Stomach (tissue), 9 donors: ENCODE measurements around the gene BABAM2. TPM values are rescaled to one million over a fixed set of nuclear protein-coding genes. Genes with fewer than 3 reads are reported as not detected.
A peak's percentile ranks its signal among the peaks of the same experiment; 100 is the strongest.

Experiments used
- DNase-seq, 2 donors: peaks; one replicate each; pipeline versions ENCODE4 v3.0.0 to v3.0.0-alpha.2; 2013 to 2019
- H3K27ac ChIP-seq, 5 donors: fragments of 200-600 bp in 4 of 5; sonication (generic) in 4 of 5; one replicate each; pipeline ENCODE4 v1.5.1; 2013 to 2019; ENCODE audit warnings: mild to moderate bottlenecking in 1 of 5, moderate library complexity in 1 of 5
- H3K27me3 ChIP-seq, 3 donors: fragments of 200-600 bp; sonication (generic); one replicate each; pipeline ENCODE4 v1.5.1; 2017 to 2019; ENCODE audit warnings: mixed run types in 1 of 3
- H3K36me3 ChIP-seq, 4 donors: fragments of 200-600 bp; sonication (generic); 1 replicate in 3 of 4; 2 replicates in 1 of 4; pipeline ENCODE4 v1.5.1; 2016 to 2019
- H3K4me1 ChIP-seq, 4 donors: fragments of 200-600 bp; sonication (generic); one replicate each; pipeline ENCODE4 v1.5.1; 2016 to 2019
- H3K4me3 ChIP-seq, 4 donors: fragments of 200-600 bp; sonication (generic) in 3 of 4; one replicate each; pipeline ENCODE4 v1.5.1; 2016 to 2019; ENCODE audit warnings: mild to moderate bottlenecking in 1 of 4
- H3K9me3 ChIP-seq, 4 donors: fragments of 200-600 bp; sonication (generic); one replicate each; pipeline ENCODE4 v1.5.1; 2016 to 2019
- EP300 ChIP-seq: sonication (generic); formaldehyde crosslinking; IDR thresholded peaks from one replicate; pipeline ENCODE4 v1.6.1; 2017; ENCODE audit warnings: antibody characterized with exemption
- POLR2A ChIP-seq, 4 donors: fragments of 450-650 bp; IDR thresholded peaks; one replicate each; pipeline ENCODE4 v1.6.1; 2016; ENCODE audit warnings: antibody characterized with exemption in 4 of 4, control low read depth in 2 of 4, mild to moderate bottlenecking in 1 of 4, moderate library complexity in 1 of 4
- POLR2AphosphoS5 ChIP-seq, 3 donors: sonication (generic); formaldehyde crosslinking; IDR thresholded peaks; one replicate each; pipeline ENCODE4 v1.6.1; 2016; ENCODE audit warnings: antibody characterized with exemption in 3 of 3
- WGBS, 5 donors: extraction: QIAGEN DNeasy Blood & Tissue Kit in 3 of 5; methylation state at CpG; one replicate each; pipeline versions ENCODE4 v1.1.5 to v1.1.7; 2013 to 2018; 5-methylcytosine and 5-hydroxymethylcytosine counted together
- intact Hi-C: fragments of 100-400 bp; cut with DNase I; formaldehyde crosslinking; loops from one replicate; pipeline ENCODE4 v1.15.1; 2023; ENCODE audit warnings: low total_unique reads
- polyA plus RNA-seq, 3 donors: library from polyadenylated mRNA; stranded (reverse); fragments of 200-250 nt; gene quantifications; one replicate each; pipeline ENCODE4 v1.2.3, GENCODE V29; 2013
- total RNA-seq, 5 donors: library from RNA; depleted of rRNA; stranded (reverse); fragments of >200 nt; gene quantifications; one replicate each; pipeline versions ENCODE4 v1.1.0 to v1.2.3, GENCODE V29; 2014 to 2016
- TF ChIP-seq, protein P1 (sequence below), 7 experiments: fragments of 450-650 bp in 4 of 7; fragments of 200-600 bp in 3 of 7; sonication (generic) in 3 of 7; IDR thresholded peaks; one replicate each; pipeline ENCODE4 v1.5.1; 2016 to 2019; ENCODE audit warnings: antibody characterized with exemption in 7 of 7, control low read depth in 2 of 7, mild to moderate bottlenecking in 1 of 7
- donor health status: healthy with polysubstance abuse.
- donor health status: Bipolar disorder and iron deficiency.
- donor health status: healthy.

Gene BABAM2
- total and polyA plus RNA-seq, 8 donors = 14.2 to 41.4 (median 22.8) TPM

DNA sequence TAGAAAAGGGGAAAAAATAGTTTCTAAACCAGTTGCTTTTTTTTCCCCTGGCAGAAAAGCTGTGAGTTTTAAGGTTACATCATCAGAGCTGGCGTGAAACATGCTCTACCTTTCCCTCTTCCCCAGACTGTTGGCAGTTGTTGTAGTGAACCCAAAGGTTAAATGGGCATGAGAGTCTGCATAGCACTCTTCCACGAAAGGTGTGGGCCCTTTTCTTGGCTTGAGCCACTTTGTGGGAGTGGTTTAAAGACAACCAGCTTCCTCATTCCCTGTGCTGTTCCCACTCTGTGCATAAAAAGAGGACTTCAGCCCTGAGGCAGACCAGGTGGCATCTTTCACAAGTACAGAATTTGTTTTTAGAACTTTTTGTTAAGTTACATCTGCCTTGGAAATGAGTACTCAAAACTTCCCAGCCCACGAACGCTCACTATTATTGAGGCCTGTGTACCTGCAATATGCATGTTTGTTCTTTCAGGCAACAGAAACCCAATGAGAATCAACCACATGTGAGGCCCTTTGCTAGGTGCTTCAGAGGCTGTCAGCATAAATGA, 243.8 kb downstream of the BABAM2 start:
- H3K27ac ChIP-seq = peak overlapping the region in 4 of 5 donors; percentile 43 to 69 (median 52)

DNA sequence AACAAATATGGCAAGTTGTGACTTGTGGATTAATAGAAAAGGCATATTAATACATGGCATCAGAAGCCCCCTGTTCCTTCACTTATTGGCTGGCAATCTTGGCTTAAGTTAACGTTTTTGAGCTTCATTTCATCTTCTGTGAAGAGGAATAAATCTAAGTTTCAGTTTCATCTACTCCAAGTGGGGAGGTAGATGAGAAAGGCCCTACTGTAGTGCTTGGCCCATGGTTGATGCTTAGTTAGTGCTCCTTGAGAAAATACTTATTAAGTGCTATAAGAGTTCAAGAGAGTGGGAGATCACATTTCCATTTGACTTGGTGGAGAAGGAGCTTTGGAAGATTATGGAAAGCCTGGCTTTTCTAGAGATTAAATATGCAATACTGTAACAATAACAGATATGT, 244.3 kb downstream of the BABAM2 start:
- Histone ChIP-seq H3K27me3 (no peaks in the 10 kb centered on the region), H3K4me3 (no peak overlapping the region), H3K36me3 (no peaks in the 10 kb centered on the region), H3K27ac (peak overlapping the region in 4 of 5 donors; percentile 43 to 69 (median 52)), H3K9me3 (no peaks in the 10 kb centered on the region), H3K4me1 (peaks cover 7 to 43% (median 26%) of the 10 kb centered on the region in 4 donors)
- 26 to 45% (median 43%) methylated on average over 1 of the region's 1 CpG for WGBS, 5 donors
- DNase-seq = no peak
- TF ChIP-seq, protein P1, sequence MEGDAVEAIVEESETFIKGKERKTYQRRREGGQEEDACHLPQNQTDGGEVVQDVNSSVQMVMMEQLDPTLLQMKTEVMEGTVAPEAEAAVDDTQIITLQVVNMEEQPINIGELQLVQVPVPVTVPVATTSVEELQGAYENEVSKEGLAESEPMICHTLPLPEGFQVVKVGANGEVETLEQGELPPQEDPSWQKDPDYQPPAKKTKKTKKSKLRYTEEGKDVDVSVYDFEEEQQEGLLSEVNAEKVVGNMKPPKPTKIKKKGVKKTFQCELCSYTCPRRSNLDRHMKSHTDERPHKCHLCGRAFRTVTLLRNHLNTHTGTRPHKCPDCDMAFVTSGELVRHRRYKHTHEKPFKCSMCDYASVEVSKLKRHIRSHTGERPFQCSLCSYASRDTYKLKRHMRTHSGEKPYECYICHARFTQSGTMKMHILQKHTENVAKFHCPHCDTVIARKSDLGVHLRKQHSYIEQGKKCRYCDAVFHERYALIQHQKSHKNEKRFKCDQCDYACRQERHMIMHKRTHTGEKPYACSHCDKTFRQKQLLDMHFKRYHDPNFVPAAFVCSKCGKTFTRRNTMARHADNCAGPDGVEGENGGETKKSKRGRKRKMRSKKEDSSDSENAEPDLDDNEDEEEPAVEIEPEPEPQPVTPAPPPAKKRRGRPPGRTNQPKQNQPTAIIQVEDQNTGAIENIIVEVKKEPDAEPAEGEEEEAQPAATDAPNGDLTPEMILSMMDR (IDR thresholded peaks at IDR 0.05) = no peak
- intact Hi-C loops = no loop called here

More for the DNA sequence above, 243.8 kb downstream of the BABAM2 start:
- H3K36me3 ChIP-seq = no peaks in the 10 kb centered on the region
- intact Hi-C loops = no loop called here
- H3K9me3 ChIP-seq = no peaks in the 10 kb centered on the region
- TF ChIP-seq, protein P1 (IDR thresholded peaks at IDR 0.05) = no peak
- TF ChIP-seq POLR2AphosphoS5 (IDR thresholded peaks at IDR 0.05) = peak in 1 of 3 donors; percentile 44
- peak; percentile 68 to 69 for DNase-seq
- WGBS, 5 donors = 35 to 45% (median 38%) methylated on average over 4 of the region's 4 CpGs
- H3K4me3 ChIP-seq = no peak overlapping the region
- peaks cover 7 to 43% (median 26%) of the 10 kb centered on the region in 4 donors for H3K4me1 ChIP-seq
- no peaks in the 10 kb centered on the region for H3K27me3 ChIP-seq

DNA sequence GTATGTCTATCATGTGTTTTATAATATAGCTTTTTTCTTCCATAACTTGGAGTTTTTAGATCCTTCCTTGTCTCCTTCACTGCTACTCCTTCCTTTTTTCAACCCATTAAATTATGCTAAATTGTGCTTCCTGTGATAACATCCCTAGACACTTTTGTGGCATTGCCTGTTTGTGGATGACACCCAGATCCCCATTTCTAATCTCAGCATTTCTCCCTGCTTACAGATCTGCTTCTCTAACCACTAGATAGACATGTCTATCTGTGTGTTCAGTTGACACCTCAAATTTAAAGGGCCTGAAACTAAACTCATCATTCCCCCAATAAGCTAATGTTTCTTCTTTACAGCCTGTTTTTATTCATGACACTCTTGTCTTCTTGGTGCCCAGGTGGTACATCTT, 244.8 kb downstream of the BABAM2 start:
- intact Hi-C loops = no loop called here
- Histone ChIP-seq H3K4me1 (peaks cover 7 to 43% (median 26%) of the 10 kb centered on the region in 4 donors), H3K4me3 (no peak overlapping the region), H3K9me3 (no peaks in the 10 kb centered on the region), H3K27ac (peak overlapping the region in 2 of 5 donors; percentile 54 to 69), H3K36me3 (no peaks in the 10 kb centered on the region), H3K27me3 (no peaks in the 10 kb centered on the region)
- DNase-seq = no peak
- TF ChIP-seq POLR2AphosphoS5 (IDR thresholded peaks at IDR 0.05) (no peak), EP300 (no peak), POLR2A (IDR thresholded peaks at IDR 0.05) (no peak)
- TF ChIP-seq, protein P1 (IDR thresholded peaks at IDR 0.05) = no peak

DNA sequence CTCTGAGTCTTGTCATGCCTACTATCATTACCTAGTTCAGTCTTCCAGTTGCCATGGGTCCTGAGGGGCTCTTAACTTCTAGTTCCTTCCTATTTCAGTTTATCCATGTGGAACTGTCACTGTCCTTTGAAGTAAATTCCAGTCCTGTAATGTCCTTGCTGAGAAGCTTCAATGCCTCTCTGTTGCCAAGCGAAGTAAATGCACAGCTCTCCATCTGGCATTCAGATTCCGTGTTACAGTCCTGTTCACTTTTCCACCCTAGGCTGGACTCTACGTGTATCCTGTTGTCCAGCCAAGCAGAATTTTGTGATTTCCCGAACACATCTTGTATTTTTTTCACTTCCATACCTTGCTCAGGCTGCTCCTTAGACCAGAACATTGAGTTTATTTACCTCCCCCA, 245.3 kb downstream of the BABAM2 start:
- H3K4me3 ChIP-seq = no peak overlapping the region
- no peak for DNase-seq
- H3K4me1 ChIP-seq = peaks cover 7 to 43% (median 26%) of the 10 kb centered on the region in 4 donors
- H3K27ac ChIP-seq = peak overlapping the region in 1 of 5 donors; percentile 69
- WGBS, 5 donors = 95 to 98% (median 97%) methylated on average over 4 of the region's 4 CpGs
- H3K27me3 ChIP-seq = no peaks in the 10 kb centered on the region
- intact Hi-C loops = no loop called here
- no peaks in the 10 kb centered on the region for H3K36me3 ChIP-seq
- no peaks in the 10 kb centered on the region for H3K9me3 ChIP-seq
- TF ChIP-seq EP300 (no peak), POLR2AphosphoS5 (IDR thresholded peaks at IDR 0.05) (no peak), POLR2A (IDR thresholded peaks at IDR 0.05) (no peak)
- TF ChIP-seq, protein P1 (IDR thresholded peaks at IDR 0.05) = no peak
